HepG2 (cell line): Measurements from ENCODE around the gene HSPA1L. TPM values are rescaled to one million over a fixed set of nuclear protein-coding genes. Genes with fewer than 3 reads are reported as not detected.

Experiments used
- ARID3A ChIP-seq: IDR thresholded peaks from 2 replicates; pipeline ENCODE4 v1.6.1; 2012; ENCODE audit warnings: low read depth, low read length, improper control_type of control experiment
- FLYWCH1 ChIP-seq: sonication (generic); formaldehyde crosslinking; IDR thresholded peaks from 2 replicates; pipeline ENCODE4 v1.8.1; 2023; ENCODE audit warnings: mild to moderate bottlenecking, missing genetic modification reagents
- JUND ChIP-seq: sonication (generic); formaldehyde crosslinking; IDR thresholded peaks from 2 replicates; pipeline ENCODE4 v1.8.0; 2022; ENCODE audit warnings: mild to moderate bottlenecking, missing genetic modification reagents
- MBNL3 ChIP-seq: fragments of 250-450 bp; sonication (Bioruptor Pico); conservative IDR thresholded peaks from 2 replicates; pipeline ENCODE4 v1.8.0; 2022; ENCODE audit warnings: mild to moderate bottlenecking, inconsistent platforms
- MIER3 ChIP-seq: IDR thresholded peaks from 2 replicates; pipeline ENCODE4 v1.6.1; 2016; ENCODE audit warnings: missing compliant biosample characterization, borderline replicate concordance
- POLR2A ChIP-seq, 2 experiments: IDR thresholded peaks; 2 replicates each; pipeline ENCODE4 v1.6.1; 2011; ENCODE audit warnings: low read depth in 2 of 2, low read length in 2 of 2, mild to moderate bottlenecking in 1 of 2, moderate library complexity in 1 of 2; ENCODE audit not compliant: insufficient read depth in 1 of 2
- SNAI1 ChIP-seq: sonication (generic); formaldehyde crosslinking; IDR thresholded peaks from 2 replicates; pipeline ENCODE4 v1.5.0; 2020; ENCODE audit warnings: mild to moderate bottlenecking, missing genetic modification reagents, borderline replicate concordance
- SNAPC4 ChIP-seq: sonication (generic); formaldehyde crosslinking; IDR thresholded peaks from 2 replicates; pipeline ENCODE4 v1.4.0; 2020; ENCODE audit warnings: mild to moderate bottlenecking, missing genetic modification reagents
- SRSF4 ChIP-seq: fragments of 200-400 bp; formaldehyde crosslinking; IDR thresholded peaks from one replicate; pipeline ENCODE4 v1.6.1; 2018; ENCODE audit warnings: mild to moderate bottlenecking, low read depth, low read length, moderate library complexity; ENCODE audit not compliant: poor library complexity, severe bottlenecking
- SSRP1 ChIP-seq: IDR thresholded peaks from 2 replicates; pipeline ENCODE4 v1.6.1; 2016; ENCODE audit warnings: control low read depth
- STAT6 ChIP-seq: sonication (generic); formaldehyde crosslinking; IDR thresholded peaks from 2 replicates; pipeline ENCODE4 v1.4.0; 2020; ENCODE audit warnings: missing genetic modification reagents, mild to moderate bottlenecking, borderline replicate concordance
- TAF15 ChIP-seq: fragments of 200-400 bp; formaldehyde crosslinking; IDR thresholded peaks from one replicate; pipeline ENCODE4 v1.6.1; 2018; ENCODE audit warnings: mild to moderate bottlenecking, low read depth, low read length; ENCODE audit not compliant: poor library complexity, severe bottlenecking
- ZMAT3 ChIP-seq: sonication (generic); formaldehyde crosslinking; conservative IDR thresholded peaks from 2 replicates; pipeline ENCODE4 v1.7.0; 2021; ENCODE audit warnings: missing genetic modification reagents
- ZNF138 ChIP-seq: sonication (generic); formaldehyde crosslinking; IDR thresholded peaks from 2 replicates; pipeline ENCODE4 v1.5.0; 2020; ENCODE audit warnings: mild to moderate bottlenecking, low read depth, missing genetic modification reagents
- ZNF225 ChIP-seq: sonication (generic); formaldehyde crosslinking; IDR thresholded peaks from 2 replicates; pipeline ENCODE4 v1.4.0; 2020; ENCODE audit warnings: mild to moderate bottlenecking, missing genetic modification reagents
- ZNF570 ChIP-seq: sonication (generic); formaldehyde crosslinking; IDR thresholded peaks from 2 replicates; pipeline ENCODE4 v1.4.0; 2020; ENCODE audit warnings: mild to moderate bottlenecking, missing genetic modification reagents, borderline replicate concordance
- ZNF614 ChIP-seq: IDR thresholded peaks from 2 replicates; pipeline ENCODE4 v1.6.1; 2018; ENCODE audit warnings: missing biosample characterization, missing genetic modification reagents, inconsistent platforms, borderline replicate concordance
- ZNF7 ChIP-seq: IDR thresholded peaks from 2 replicates; pipeline ENCODE4 v1.6.1; 2016; ENCODE audit warnings: missing biosample characterization, missing genetic modification reagents
- ZNF709 ChIP-seq: sonication (generic); formaldehyde crosslinking; IDR thresholded peaks from 2 replicates; pipeline ENCODE4 v1.5.0; 2020; ENCODE audit warnings: mild to moderate bottlenecking, missing genetic modification reagents
- polyA plus RNA-seq, 8 experiments: library from polyadenylated mRNA; depleted of rRNA in 3 of 8; stranded (reverse) in 7 of 8; unstranded in 1 of 8; fragments of >200 nt; fragmentation: Illumina TruSeq in 4 of 8; extraction: Trizol in 4 of 8; gene quantifications; 2 replicates each; pipeline versions ENCODE4 v1.2.1 to v1.2.3, GENCODE V29; 2011 to 2016; ENCODE audit warnings: low read depth in 4 of 8, missing spikeins in 1 of 8, mixed read lengths in 1 of 8; ENCODE audit not compliant: insufficient read depth in 1 of 8
- total RNA-seq, 5 experiments: library from RNA; depleted of rRNA; stranded (reverse); fragments of >200 nt; fragmentation: Illumina TruSeq; extraction: Trizol; gene quantifications; 2 replicates each; pipeline ENCODE4 v1.2.3, GENCODE V29; 2016; ENCODE audit warnings: low read depth in 1 of 5

The HSPA1L gene
- total and polyA plus RNA-seq, 2 of the 13 experiments (the other 11 are each of a cell fraction or from before 2014, with no cell fraction given), result 0.55 to 1.0 TPM

GRCh38 chr6:31806470-31807272, 8.4 kb downstream of the HSPA1L start, which contains the start of gene LSM2 (continued):
- TF ChIP-seq ARID3A (no peak), FLYWCH1 (CRISPR knock-in tag) (no peak), SRSF4 (no peak), SSRP1 (CRISPR knock-in tag) (no peak), ZNF138 (no peak), ZNF7 (no peak), JUND (CRISPR knock-in tag) (no peak), MIER3 (peak; percentile 89; the same call in 1 of the 2 replicates), SNAI1 (CRISPR knock-in tag) (no peak; the same call in 1 of the 2 replicates), ZNF709 (CRISPR knock-in tag) (peak; percentile 88), MBNL3 (CRISPR knock-in tag) (no peak), POLR2A (IDR thresholded peaks at IDR 0.05; ENCODE audit: insufficient read depth in 1 of 2, low read depth in 2 of 2, low read length in 2 of 2) (peak; percentile 75 to 89), ZNF570 (no peak), TAF15 (peak; percentile 93), STAT6 (CRISPR knock-in tag) (no peak; the same call in 1 of the 2 replicates), SNAPC4 (CRISPR knock-in tag) (peak; percentile 88), ZNF225 (peak; percentile 79), ZNF614 (peak; percentile 75; the same call in 1 of the 2 replicates), ZMAT3 (CRISPR knock-in tag) (peak; percentile 94)
